GM23248 (cell line): ENCODE results near the gene TGIF1.

Source experiments
- EZH2 ChIP-seq: fragments of 200-600 bp; sonication (generic); IDR thresholded peaks from 2 replicates; pipeline ENCODE4 v1.6.1; 2018; ENCODE audit warnings: antibody characterized with exemption, mild to moderate bottlenecking; ENCODE audit not compliant: insufficient read depth, poor library complexity, severe bottlenecking
- EZH2phosphoT487 ChIP-seq: fragments of 200-600 bp; sonication (generic); IDR thresholded peaks from 2 replicates; pipeline ENCODE4 v1.6.1; 2018; ENCODE audit warnings: antibody characterized with exemption, moderate library complexity, mild to moderate bottlenecking, low read depth; ENCODE audit not compliant: insufficient read depth

GRCh38 chr18:3468066-3468705 lies 18.2 kb downstream of the TGIF1 start:
- TF ChIP-seq EZH2phosphoT487 (no peak), EZH2 (no peak)
